ENCODE results near the gene S100B.

GRCh38 chr21:46606427-46606813, 1.5 kb upstream of the S100B start:
- TF ChIP-seq CTCF (IDR thresholded peaks at IDR 0.05 in 2 of 3, conservative IDR thresholded peaks at IDR 0.05 in 1 of 3; ENCODE audit: insufficient read depth in 2 of 3, low read depth in 1 of 3, low read length in 3 of 3): no peak
- TF ChIP-seq ESRRA (IDR thresholded peaks at IDR 0.05; ENCODE audit: borderline replicate concordance, low read depth): no peak
- TF ChIP-seq KLF16 (IDR thresholded peaks at IDR 0.05): no peak
- no peak for TF ChIP-seq TARDBP (IDR thresholded peaks at IDR 0.05)
- no peak for TF ChIP-seq KLF13 (tag; IDR thresholded peaks at IDR 0.05; ENCODE audit: borderline replicate concordance, low read depth)

Measured in K562 (cell line).